Liver (tissue), 9 donors: Measurements from ENCODE around the gene RNGTT. TPM values are rescaled to one million over a fixed set of nuclear protein-coding genes. Genes with fewer than 3 reads are reported as not detected.
"Not testable (repeated sequence)": the region's sequence is repeated elsewhere in the genome, so short reads cannot be mapped to it uniquely, and the experiment has no call there.

Source experiments
- DNase-seq: peaks from one replicate; pipeline ENCODE4 v3.0.0-alpha.2; 2017; ENCODE audit warnings: low spot score
- H3K27ac ChIP-seq, 2 donors: one replicate each; pipeline ENCODE4 v1.7.0; 2013; ENCODE audit warnings: inconsistent platforms in 2 of 2, low read length in 2 of 2, control low read depth in 1 of 2, low read depth in 1 of 2, mild to moderate bottlenecking in 1 of 2
- H3K27me3 ChIP-seq, 4 donors: one replicate each; pipeline versions ENCODE4 v1.6.1 to v1.7.0; 2013; ENCODE audit warnings: low read length in 3 of 4, inconsistent platforms in 1 of 4, mild to moderate bottlenecking in 1 of 4, moderate library complexity in 1 of 4; ENCODE audit not compliant: control insufficient read depth in 4 of 4, insufficient read depth in 4 of 4
- H3K36me3 ChIP-seq, 4 donors: one replicate each; pipeline versions ENCODE4 v1.6.1 to v1.7.0; 2013; ENCODE audit warnings: low read length in 3 of 4, mild to moderate bottlenecking in 3 of 4, low read depth in 1 of 4, moderate library complexity in 1 of 4; ENCODE audit not compliant: control insufficient read depth in 4 of 4, insufficient read depth in 3 of 4
- H3K4me1 ChIP-seq, 4 donors: one replicate each; pipeline versions ENCODE4 v1.6.1 to v1.7.0; 2013; ENCODE audit warnings: low read length in 3 of 4, mild to moderate bottlenecking in 3 of 4, moderate library complexity in 1 of 4; ENCODE audit not compliant: control insufficient read depth in 4 of 4, insufficient read depth in 4 of 4
- H3K4me3 ChIP-seq, 3 donors: one replicate each; pipeline versions ENCODE4 v1.6.1 to v1.7.0; 2013; ENCODE audit warnings: low read length in 3 of 3, control low read depth in 1 of 3, low read depth in 1 of 3, mild to moderate bottlenecking in 1 of 3
- H3K9ac ChIP-seq, 2 donors: one replicate each; pipeline ENCODE4 v1.7.0; 2013; ENCODE audit warnings: low read length in 2 of 2, mild to moderate bottlenecking in 2 of 2, moderate library complexity in 2 of 2, control low read depth in 1 of 2, low read depth in 1 of 2
- H3K9me3 ChIP-seq, 4 donors: one replicate each; pipeline versions ENCODE4 v1.6.1 to v1.7.0; 2013; ENCODE audit warnings: low read length in 3 of 4; ENCODE audit not compliant: control insufficient read depth in 4 of 4
- EGR1 ChIP-seq, 2 donors: IDR thresholded peaks; 2 replicates each; pipeline ENCODE4 v1.6.1; 2016 to 2018; ENCODE audit warnings: antibody characterized with exemption in 2 of 2, low read depth in 2 of 2
- FOXA1 ChIP-seq: IDR thresholded peaks from 2 replicates; pipeline ENCODE4 v1.6.1; 2016; ENCODE audit warnings: antibody characterized with exemption
- FOXA2 ChIP-seq: IDR thresholded peaks from 2 replicates; pipeline ENCODE4 v1.6.1; 2016; ENCODE audit warnings: antibody characterized with exemption
- GABPA ChIP-seq, 2 donors: IDR thresholded peaks in 1 of 2; conservative IDR thresholded peaks in 1 of 2; 2 replicates each; pipeline ENCODE4 v1.6.1; 2016; ENCODE audit warnings: antibody characterized with exemption in 2 of 2, mild to moderate bottlenecking in 1 of 2, moderate library complexity in 1 of 2
- JUND ChIP-seq, 2 donors: IDR thresholded peaks; 2 replicates each; pipeline ENCODE4 v1.6.1; 2016; ENCODE audit warnings: antibody characterized with exemption in 2 of 2
- NR2F2 ChIP-seq: IDR thresholded peaks from 2 replicates; pipeline ENCODE4 v1.6.1; 2016; ENCODE audit warnings: antibody characterized with exemption
- RAD21 ChIP-seq, 2 donors: IDR thresholded peaks; 2 replicates each; pipeline ENCODE4 v1.6.1; 2016; ENCODE audit warnings: antibody characterized with exemption in 2 of 2, mild to moderate bottlenecking in 2 of 2
- RXRA ChIP-seq, 2 donors: IDR thresholded peaks; 2 replicates each; pipeline ENCODE4 v1.6.1; 2017 to 2018; ENCODE audit warnings: antibody characterized with exemption in 2 of 2, mild to moderate bottlenecking in 1 of 2
- YY1 ChIP-seq: IDR thresholded peaks from 2 replicates; pipeline ENCODE4 v1.6.1; 2016; ENCODE audit warnings: antibody characterized with exemption, mild to moderate bottlenecking
- WGBS: extraction: QIAGEN DNeasy Blood & Tissue Kit; methylation state at CpG from one replicate; pipeline ENCODE4 v1.1.7; 2013; 5-methylcytosine and 5-hydroxymethylcytosine counted together
- polyA plus RNA-seq, 2 donors: library from polyadenylated mRNA; stranded (reverse) in 1 of 2; unstranded in 1 of 2; fragments of 200-250 nt in 1 of 2; fragments of >200 nt in 1 of 2; fragmentation: Nextera tagmentation in 1 of 2; extraction: Ambion mirVana in 1 of 2; gene quantifications; one replicate each; pipeline versions ENCODE4 v1.2.1 to v1.2.3, GENCODE V29; 2013 to 2015
- total RNA-seq, 2 donors: library from RNA; depleted of rRNA; stranded (reverse); fragments of >200 nt; gene quantifications; one replicate each; pipeline ENCODE4 v1.2.3, GENCODE V29; 2014
- TF ChIP-seq, protein P1 (sequence below): IDR thresholded peaks from 2 replicates; pipeline ENCODE4 v1.6.1; 2016; ENCODE audit warnings: antibody characterized with exemption
- TF ChIP-seq, protein P2 (sequence below): IDR thresholded peaks from 2 replicates; pipeline ENCODE4 v1.6.1; 2016; ENCODE audit warnings: antibody characterized with exemption
- TF ChIP-seq, protein P3 (sequence below): IDR thresholded peaks from 2 replicates; pipeline ENCODE4 v1.6.1; 2016; ENCODE audit warnings: antibody characterized with exemption, mild to moderate bottlenecking
- TF ChIP-seq, protein P4 (sequence below): IDR thresholded peaks from 2 replicates; pipeline ENCODE4 v1.6.1; 2016; ENCODE audit warnings: antibody characterized with exemption
- donor health status: healthy.
- donor health status: healthy.
- donor health status: healthy.
- donor health status: healthy.
- donor health status: healthy.

RNGTT gene
- total and polyA plus RNA-seq, 4 donors = 4.1 to 20.8 (median 7.2) TPM

DNA sequence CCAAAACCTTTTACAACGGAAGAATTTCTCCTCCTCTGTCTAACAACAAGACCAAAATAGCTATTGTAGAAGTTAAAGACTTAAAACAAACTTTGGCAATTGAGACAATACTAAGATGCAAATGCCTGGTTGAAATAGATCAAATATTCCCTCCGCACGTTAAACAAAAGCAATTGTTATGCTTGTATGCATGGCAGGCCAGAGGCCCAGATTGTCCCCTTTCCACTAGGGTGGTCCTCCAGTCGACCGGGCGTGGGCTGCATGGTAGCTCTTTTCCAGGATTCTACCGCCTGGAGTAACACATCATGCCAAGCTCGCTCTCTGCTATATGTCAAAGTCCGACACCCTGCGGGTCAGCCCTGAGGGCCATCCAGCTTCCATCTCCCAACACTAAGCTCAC, 234.7 kb downstream of the RNGTT start:
- 92% methylated on average over 10 of the region's 10 CpGs for WGBS
- H3K9me3 ChIP-seq = no peaks in the 10 kb centered on the region
- H3K9ac ChIP-seq = no peak overlapping the region
- H3K4me3 ChIP-seq = no peak overlapping the region
- peaks cover 0 to 1% (median 0%) of the 10 kb centered on the region in 4 donors for H3K4me1 ChIP-seq
- no peaks in the 10 kb centered on the region for H3K27me3 ChIP-seq
- DNase-seq = no peak
- H3K27ac ChIP-seq = no peak overlapping the region
- TF ChIP-seq EGR1 (IDR thresholded peaks at IDR 0.05; ENCODE audit: low read depth in 2 of 2) = no peak
- no peak for TF ChIP-seq RAD21 (IDR thresholded peaks at IDR 0.05)
- TF ChIP-seq GABPA (IDR thresholded peaks at IDR 0.05 in 1 of 2, conservative IDR thresholded peaks at IDR 0.05 in 1 of 2) = no peak
- TF ChIP-seq, protein P1, sequence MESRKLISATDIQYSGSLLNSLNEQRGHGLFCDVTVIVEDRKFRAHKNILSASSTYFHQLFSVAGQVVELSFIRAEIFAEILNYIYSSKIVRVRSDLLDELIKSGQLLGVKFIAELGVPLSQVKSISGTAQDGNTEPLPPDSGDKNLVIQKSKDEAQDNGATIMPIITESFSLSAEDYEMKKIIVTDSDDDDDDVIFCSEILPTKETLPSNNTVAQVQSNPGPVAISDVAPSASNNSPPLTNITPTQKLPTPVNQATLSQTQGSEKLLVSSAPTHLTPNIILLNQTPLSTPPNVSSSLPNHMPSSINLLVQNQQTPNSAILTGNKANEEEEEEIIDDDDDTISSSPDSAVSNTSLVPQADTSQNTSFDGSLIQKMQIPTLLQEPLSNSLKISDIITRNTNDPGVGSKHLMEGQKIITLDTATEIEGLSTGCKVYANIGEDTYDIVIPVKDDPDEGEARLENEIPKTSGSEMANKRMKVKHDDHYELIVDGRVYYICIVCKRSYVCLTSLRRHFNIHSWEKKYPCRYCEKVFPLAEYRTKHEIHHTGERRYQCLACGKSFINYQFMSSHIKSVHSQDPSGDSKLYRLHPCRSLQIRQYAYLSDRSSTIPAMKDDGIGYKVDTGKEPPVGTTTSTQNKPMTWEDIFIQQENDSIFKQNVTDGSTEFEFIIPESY = no peak
- TF ChIP-seq FOXA1 = no peak
- TF ChIP-seq YY1 = no peak
- TF ChIP-seq JUND (IDR thresholded peaks at IDR 0.05) = no peak
- TF ChIP-seq, protein P2, sequence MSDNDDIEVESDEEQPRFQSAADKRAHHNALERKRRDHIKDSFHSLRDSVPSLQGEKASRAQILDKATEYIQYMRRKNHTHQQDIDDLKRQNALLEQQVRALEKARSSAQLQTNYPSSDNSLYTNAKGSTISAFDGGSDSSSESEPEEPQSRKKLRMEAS = no peak
- TF ChIP-seq, protein P3, sequence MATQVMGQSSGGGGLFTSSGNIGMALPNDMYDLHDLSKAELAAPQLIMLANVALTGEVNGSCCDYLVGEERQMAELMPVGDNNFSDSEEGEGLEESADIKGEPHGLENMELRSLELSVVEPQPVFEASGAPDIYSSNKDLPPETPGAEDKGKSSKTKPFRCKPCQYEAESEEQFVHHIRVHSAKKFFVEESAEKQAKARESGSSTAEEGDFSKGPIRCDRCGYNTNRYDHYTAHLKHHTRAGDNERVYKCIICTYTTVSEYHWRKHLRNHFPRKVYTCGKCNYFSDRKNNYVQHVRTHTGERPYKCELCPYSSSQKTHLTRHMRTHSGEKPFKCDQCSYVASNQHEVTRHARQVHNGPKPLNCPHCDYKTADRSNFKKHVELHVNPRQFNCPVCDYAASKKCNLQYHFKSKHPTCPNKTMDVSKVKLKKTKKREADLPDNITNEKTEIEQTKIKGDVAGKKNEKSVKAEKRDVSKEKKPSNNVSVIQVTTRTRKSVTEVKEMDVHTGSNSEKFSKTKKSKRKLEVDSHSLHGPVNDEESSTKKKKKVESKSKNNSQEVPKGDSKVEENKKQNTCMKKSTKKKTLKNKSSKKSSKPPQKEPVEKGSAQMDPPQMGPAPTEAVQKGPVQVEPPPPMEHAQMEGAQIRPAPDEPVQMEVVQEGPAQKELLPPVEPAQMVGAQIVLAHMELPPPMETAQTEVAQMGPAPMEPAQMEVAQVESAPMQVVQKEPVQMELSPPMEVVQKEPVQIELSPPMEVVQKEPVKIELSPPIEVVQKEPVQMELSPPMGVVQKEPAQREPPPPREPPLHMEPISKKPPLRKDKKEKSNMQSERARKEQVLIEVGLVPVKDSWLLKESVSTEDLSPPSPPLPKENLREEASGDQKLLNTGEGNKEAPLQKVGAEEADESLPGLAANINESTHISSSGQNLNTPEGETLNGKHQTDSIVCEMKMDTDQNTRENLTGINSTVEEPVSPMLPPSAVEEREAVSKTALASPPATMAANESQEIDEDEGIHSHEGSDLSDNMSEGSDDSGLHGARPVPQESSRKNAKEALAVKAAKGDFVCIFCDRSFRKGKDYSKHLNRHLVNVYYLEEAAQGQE = no peak
- TF ChIP-seq, protein P4, sequence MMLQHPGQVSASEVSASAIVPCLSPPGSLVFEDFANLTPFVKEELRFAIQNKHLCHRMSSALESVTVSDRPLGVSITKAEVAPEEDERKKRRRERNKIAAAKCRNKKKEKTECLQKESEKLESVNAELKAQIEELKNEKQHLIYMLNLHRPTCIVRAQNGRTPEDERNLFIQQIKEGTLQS = no peak
- no peak for TF ChIP-seq RXRA (IDR thresholded peaks at IDR 0.05)
- TF ChIP-seq FOXA2 = no peak
- TF ChIP-seq NR2F2 = no peak
- H3K36me3 ChIP-seq = no peaks in the 10 kb centered on the region

DNA sequence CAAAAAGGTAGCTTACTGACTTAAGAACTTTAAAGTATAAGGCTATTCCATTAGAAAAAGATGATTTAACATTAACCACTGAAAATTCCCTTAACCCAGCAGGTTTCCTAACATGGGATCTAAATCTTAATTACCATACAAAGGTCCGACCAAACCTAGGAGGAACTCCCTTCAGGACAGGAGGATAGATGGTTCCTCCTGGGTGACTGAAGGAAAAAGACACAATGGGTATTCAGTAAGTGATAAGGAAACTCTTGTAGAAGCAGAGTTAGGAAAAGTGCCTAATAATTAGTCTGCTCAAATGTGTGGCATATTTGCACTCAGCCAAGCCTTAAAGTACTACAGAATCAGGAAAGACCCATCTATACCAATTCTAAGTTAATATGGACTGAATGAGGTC, 237.0 kb downstream of the RNGTT start:
- not testable (repeated sequence) for DNase-seq, H3K27ac ChIP-seq, H3K4me3 ChIP-seq, H3K36me3 ChIP-seq, H3K27me3 ChIP-seq, H3K9me3 ChIP-seq, H3K4me1 ChIP-seq, H3K9ac ChIP-seq
- WGBS = 95% methylated on average over 1 of the region's 1 CpG
